CD4-positive, alpha-beta T cell treated with Interleukin-17A for 1 hour (primary cell): ENCODE results near the gene APPBP2.
"Not testable (repeated sequence)": the region's sequence is repeated elsewhere in the genome, so short reads cannot be mapped to it uniquely, and the experiment has no call there.

Experiments
- DNase-seq: peaks from one replicate; pipeline ENCODE4 v3.0.0-alpha.2; 2020

Gene APPBP2, protein sequence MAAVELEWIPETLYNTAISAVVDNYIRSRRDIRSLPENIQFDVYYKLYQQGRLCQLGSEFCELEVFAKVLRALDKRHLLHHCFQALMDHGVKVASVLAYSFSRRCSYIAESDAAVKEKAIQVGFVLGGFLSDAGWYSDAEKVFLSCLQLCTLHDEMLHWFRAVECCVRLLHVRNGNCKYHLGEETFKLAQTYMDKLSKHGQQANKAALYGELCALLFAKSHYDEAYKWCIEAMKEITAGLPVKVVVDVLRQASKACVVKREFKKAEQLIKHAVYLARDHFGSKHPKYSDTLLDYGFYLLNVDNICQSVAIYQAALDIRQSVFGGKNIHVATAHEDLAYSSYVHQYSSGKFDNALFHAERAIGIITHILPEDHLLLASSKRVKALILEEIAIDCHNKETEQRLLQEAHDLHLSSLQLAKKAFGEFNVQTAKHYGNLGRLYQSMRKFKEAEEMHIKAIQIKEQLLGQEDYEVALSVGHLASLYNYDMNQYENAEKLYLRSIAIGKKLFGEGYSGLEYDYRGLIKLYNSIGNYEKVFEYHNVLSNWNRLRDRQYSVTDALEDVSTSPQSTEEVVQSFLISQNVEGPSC

DNA sequence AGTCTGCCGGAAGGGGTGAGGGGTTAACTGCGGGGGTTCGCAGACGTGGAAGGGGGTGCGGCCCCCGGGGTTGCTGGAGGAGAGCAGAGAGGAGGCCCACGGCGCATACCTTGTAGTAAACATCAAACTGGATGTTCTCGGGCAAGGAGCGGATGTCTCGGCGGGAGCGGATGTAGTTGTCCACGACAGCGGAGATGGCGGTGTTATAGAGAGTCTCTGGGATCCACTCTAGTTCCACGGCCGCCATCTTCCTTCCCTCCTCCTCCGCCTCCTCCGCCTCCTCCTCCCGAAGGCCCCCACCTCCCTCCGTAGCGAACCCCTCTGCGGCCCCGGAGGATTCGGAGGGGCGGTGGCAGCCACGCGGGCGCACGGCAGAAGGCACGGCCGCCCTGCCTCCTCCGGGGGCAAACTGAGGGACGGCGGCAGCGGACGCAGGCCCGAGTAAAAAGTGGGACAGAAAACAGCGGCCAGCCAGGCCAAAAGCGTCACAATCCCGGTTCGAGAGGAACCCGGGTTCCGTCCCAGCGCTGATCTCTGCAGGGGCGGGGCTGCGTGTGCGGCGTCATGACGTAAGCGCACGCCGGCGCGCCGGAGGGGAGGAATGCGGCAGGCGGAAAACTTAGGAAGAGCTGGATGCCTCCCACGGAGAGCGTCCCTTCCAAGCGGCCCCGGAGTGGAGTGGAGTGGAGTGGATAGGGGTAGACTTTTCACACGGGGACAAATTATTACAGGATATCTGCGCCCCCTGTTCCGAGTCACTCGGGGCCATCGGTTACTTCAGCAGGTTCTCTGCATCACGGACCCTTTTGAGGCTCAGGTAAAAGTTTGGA is at the start of gene APPBP2:
Gene APPBP2, minus strand, starts transcription at position 558 of the 830 bp plus-strand sequence. Its CDS starts 311 bp downstream, at position 247.
- peak; percentile 72 for DNase-seq

DNA sequence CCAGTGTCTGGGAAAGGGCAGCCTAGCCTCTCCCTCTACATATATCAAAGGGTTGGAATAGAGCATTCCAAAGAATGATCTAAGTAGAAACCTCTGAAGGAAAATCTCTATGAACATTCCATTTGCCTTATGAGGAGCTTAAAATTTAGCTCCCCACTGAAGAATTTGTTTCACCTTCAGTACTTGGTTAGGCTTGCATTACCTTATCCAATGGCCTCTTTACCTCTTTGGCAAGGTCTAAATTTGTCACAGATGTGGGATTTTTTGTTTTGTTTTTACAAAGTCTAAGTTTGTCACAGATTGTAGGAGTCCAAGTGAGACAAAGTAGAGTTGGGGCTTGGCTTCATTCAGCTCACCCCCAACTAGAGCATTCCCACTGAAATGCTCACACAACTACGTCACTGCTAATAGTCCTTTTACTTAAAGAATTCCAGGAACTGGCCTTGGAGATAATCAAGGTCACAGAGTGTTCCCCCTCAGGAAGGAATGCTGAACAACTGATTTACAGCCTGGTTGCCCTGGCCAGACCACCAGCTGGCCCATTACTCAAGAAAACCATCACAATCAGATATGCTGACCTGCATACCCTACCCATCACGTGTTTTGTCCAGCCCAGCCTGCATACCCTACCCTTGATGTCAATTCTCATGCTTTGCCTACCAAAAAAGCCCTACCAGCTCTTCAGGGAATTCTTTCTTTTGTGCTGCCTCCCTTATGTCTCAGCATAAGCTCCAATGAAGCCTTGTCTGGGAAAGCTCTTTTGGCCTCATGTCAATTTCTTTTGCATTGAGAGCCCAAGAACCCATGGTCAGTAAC is 47.4 kb upstream of the APPBP2 start:
- DNase-seq: no peak

DNA sequence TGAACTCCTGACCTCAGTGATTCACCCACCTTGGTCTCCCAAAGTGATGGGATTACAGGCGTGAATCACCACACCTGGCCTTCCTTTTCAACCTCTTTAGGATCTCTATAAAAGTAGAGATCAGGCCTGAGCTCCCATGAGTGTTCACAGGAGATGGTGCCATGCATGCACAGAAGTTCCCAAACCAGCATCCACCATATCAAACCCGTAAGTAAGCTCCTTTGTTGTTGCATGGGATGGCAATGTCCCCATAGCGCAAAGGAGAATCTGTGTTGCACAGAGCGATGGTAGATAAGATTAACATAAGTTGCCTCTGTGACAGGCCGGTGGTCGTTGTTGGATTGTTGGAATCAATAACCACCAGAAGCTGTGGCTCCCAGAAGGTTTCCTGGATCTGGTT is 39.2 kb upstream of the APPBP2 start:
- DNase-seq: no peak

DNA sequence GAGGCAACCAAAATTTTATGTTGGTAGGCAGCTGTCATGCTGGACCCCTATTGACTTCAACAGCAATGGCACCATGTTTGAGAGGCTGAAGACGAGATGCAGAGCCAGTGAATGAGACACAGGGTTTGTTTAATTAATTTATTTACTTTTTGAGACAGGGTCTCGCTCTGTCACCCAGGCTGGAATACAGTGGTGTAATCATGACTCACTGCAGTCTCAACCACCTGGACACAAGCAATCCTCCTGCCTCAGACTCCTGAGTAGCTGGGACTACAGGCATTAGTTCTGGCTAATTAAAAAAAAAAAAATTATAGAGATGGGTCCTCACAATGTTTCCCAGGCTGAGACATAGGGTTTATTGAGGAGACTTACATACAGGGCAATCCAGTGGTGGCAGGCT is 37.7 kb upstream of the APPBP2 start:
- DNase-seq: no peak

DNA sequence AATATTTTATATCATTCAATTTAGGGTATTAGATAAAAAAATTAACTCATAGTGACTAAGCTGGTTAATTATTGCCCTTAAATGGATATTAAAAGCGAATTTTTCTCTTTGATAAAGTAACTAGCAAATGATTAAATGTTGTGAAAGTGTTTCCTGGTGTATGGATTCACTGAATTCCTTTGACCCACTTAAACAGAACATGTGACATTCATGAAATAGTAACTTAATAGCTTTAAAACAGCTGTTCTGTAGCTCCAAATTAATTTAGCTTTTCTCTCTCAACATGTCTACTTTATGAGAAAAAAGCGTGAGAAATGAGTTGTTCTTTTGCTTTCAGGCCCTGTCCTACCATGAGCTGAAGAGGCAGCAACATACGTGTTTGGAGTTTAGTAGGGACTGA is 36.4 kb upstream of the APPBP2 start:
- DNase-seq: no peak

DNA sequence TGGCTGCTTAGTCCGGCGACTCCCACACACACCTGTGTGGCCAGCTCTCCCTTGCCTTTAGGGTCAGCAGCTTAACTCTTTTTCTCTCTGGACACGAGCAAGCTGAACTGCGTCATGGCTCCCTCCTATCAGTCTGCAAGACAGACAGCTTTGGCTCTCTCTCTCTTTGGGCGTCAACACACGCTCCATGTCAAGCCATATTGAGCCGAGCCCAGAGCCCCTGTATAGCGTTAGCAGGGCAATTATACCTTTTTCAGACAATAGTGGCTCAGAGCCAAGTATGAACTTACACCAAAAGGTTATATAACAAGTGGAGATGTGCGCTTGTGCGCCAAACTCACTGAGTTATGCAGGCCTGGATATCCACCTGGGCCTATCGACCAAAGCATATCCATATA is 34.8 kb upstream of the APPBP2 start:
- DNase-seq: no peak

DNA sequence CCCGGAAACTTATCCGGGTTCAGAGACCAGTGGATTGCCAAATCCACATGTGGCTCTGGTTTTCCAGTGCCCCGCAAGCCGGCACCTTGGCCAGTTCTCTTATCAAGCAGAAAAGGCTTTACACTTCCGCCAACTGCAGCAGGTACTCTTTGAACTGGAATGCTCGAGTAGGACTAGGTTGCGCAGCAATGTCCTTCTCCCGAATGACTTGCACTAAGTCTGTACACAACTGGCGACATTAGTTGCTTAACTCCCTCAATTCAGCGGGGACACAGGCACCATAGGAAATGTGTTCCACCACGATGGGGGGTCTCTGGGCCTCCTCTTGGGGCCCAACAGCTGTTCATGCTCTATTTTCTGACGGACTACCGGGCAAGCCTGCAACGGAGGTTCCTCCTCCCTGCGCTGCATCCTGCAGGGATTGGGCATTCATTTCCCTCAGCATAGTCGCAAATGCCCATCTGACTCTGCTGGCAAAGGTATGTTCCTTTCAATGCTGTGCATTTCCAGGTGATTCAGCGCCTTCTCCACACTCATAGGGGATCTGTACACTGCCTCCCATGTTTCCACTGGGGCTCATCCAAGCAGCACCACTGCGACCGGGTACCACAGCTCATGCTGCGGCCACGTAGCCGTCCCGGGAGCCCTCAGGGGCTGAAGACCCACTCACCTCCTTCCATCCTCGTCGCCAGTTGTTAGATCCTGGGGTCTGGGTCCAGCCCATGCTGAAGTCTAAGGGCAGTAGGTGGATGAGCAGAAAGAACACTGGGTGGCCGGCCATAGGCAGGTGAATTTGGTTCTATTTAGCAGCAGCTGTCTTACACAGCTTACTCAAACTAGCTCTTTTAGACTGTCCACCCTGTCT is 34.2 kb upstream of the APPBP2 start:
- no peak for DNase-seq

DNA sequence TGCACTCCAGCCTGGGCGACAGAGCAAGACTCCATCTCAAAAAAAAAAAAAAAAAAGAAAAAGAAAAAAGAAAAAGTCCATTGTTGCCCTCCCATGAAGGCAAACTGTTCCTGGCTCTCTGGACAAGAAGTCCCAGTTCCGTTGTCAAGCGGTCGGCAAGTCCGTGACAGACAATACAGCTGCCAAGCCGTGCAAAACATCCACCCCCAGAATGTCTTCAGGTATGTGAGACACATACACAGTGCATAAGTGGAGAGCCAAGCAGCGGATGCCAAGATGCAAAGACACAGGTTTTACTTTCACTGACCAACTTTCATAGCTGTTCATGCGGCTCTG is 33.6 kb upstream of the APPBP2 start:
- no peak for DNase-seq

DNA sequence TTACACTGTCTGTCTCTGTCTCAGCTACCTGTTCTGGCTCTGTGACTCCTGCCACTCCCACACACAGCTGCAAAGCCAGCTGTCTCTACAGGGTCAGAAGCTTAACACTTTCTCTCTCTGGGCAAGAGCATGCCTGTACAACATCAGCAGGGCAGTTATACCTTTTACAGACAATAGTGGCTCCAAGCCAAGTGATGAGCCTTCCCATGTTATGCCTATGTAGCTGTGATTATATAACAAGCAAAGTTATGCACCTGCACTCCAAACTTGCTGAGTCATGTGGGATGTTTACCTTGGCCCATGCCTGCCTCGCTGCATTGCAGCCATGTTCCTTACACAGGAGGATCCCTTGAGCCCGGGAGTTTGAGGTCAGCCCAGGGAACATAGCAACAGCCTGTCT is 31.8 kb upstream of the APPBP2 start:
- DNase-seq: peak; percentile 13

DNA sequence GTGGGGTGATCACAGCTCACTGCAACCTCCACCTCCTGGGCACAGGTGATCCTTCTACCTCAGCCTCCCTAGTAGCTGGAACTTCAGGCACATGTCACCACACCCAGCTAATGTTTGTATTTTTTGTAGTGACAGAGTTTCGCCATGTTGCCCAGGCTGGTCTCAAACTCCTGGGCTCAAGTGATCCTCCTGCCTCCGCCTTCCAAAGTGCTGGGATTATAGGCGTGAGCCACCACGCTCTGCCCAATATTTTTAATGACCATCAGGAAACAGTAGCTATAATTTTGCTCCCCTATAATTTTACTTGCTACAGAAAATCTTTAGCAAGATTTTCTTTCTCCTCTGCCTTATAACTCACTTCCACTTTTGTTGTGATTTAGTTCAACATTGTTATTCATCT is 29.7 kb upstream of the APPBP2 start:
- DNase-seq: no peak

DNA sequence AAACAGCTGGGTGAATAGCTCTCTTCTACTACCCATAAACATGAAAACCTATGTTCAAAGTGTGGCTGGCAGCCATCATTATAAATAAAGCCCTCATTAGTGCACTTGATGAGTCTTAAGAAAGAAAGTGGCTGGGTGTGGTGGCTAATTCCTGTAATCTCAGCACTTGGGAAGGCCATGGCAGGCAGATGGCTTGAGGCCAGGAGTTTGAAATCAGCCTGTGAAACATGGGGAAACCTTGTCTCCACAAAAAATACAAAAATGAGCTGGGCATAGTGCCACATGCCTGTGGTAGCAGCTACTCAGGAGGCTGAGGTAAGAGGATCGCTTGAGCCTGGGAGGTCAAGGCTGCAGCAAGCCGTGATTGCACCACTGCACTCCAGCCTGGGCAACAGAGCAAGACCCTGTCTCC is 28.3 kb upstream of the APPBP2 start:
- DNase-seq: no peak

DNA sequence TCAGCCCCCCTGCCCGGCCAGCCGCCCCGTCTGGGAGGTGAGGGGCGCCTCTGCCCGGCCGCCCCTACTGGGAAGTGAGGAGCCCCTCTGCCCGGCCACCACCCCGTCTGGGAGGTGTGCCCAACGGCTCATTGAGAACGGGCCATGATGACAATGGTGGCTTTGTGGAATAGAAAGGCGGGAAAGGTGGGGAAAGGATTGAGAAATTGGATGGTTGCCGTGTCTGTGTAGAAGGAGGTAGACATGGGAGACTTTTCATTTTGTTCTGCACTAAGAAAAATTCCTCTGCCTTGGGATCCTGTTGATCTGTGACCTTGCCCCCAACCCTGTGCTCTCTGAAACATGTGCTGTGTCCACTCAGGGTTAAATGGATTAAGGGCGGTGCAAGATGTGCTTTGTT is 26.2 kb upstream of the APPBP2 start:
- not testable (repeated sequence) for DNase-seq

DNA sequence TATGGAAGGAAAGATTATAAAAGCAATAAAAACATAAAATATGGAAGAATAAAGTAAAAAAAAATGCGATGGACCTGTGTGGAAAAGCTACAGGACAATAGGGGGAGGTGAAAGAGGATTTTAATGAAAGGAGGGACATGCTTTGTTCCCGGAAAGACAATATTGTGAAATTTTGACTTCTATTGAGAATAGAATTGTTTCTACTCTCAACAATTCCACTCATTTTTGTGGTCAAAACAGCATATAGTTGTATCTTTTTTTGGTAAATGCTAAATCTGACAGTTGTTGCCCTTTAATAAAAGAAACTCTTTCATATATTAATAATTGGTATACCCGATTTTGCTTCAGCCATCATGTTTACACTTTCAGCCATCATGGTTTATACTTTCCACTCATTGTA is 22.9 kb upstream of the APPBP2 start:
- DNase-seq: no peak

DNA sequence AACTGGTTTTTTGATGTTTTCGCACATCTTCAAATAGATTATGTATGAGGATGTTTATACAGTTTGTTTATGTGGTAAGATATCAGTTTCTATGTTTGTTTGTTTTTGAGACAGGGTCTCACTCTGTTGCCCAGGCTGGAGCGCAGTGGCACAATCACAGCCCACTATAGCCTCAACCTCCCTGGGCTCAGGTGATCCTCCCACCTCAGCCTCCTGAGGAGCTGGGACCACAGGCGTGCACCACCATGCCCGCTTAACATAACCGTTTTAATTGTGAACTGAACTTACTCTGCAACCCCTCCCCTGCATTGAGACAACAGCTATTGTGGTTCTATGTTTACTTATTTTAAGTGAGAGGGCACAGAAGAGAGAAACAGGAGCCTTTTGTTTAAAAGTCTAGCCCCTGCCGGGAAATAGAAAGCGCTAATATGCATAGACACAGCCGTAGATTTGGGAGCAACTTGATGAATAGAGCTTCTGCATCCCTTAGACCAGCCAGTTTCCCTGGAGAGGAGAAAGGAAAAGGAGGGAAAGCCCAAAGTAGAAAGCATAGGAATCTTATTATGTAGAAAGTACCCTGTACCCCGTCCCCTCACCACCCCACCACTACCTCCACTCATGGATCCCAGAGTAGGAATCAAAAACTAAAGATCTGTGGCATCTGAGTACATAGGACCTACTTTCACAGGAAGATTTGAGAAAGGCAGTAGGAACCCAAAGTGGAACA is 19.6 kb upstream of the APPBP2 start:
- DNase-seq: no peak

DNA sequence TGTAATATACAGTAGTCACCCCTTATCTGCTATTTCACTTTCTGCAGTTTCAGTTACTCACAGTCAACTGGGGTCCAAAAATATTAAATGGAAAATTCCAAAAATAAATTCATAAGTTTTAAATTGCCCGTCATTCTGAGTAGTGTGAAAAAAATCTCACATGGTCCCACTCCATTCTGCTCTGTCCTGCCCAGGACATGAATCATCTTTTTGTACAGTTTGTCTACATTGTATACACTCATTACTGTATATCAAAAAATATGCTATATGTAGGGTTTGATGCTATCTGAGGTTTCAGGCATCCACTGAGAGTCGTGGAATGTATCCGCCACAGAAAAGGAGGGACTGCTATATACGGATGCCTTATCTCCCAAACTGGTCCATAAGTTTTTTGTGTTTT is 16.0 kb upstream of the APPBP2 start:
- no peak for DNase-seq

DNA sequence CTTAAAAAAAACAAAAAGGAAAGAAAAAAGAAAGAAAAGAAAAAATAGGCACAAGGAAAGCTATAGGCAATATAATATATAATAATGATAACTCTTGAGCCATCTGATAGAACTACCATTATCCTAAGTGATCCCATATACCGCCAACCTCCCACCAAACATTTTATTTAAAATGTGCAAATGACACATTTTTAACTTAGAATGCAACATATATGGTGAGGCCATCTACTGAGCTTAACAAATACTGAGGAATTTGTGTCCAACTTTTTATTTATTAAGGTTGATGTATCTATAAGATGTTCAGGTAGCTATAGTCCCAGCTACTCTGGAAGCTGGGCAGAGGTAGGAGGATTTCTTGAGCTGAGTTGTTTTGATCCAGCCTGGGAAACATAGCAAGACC is 14.4 kb upstream of the APPBP2 start:
- no peak for DNase-seq

DNA sequence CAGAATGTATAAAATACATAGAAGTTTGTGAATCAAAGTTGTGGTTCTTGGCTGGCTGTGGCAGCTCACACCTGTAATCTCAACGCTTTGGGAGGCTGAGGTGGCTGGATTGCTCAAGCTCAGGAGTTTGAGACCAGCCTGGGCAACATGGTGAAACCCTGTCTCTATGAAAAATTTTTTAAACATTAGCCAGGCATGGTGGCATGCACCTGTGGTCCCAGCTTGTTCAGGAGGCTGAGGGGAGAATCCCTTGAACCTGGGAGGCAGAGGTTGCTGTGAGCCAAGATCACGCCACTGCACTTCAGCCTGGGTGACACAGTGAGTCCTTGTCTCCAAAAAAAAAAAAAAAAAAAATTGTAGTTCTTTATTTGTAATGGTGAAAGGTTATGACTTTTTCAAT is 13.8 kb upstream of the APPBP2 start:
- DNase-seq: no peak

DNA sequence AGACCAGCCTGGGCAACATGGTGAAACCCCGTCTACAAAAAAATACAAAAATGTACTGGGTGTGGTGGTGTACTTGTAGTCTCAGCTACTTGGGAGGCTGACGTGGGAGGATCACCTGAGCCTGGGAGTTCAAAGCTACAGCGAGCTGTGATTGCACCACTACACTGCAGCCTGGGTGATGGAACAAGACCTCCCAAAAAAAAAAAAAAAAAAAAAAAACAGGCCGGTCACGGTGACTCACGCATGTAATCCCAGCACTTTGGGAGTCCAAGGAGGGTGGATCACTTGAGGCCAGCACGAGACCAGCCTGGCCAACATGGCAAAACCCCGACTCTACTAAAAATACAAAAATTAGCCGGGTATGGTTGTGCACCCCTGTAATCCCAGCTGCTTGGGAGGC is 12.7 kb upstream of the APPBP2 start:
- DNase-seq: no peak

DNA sequence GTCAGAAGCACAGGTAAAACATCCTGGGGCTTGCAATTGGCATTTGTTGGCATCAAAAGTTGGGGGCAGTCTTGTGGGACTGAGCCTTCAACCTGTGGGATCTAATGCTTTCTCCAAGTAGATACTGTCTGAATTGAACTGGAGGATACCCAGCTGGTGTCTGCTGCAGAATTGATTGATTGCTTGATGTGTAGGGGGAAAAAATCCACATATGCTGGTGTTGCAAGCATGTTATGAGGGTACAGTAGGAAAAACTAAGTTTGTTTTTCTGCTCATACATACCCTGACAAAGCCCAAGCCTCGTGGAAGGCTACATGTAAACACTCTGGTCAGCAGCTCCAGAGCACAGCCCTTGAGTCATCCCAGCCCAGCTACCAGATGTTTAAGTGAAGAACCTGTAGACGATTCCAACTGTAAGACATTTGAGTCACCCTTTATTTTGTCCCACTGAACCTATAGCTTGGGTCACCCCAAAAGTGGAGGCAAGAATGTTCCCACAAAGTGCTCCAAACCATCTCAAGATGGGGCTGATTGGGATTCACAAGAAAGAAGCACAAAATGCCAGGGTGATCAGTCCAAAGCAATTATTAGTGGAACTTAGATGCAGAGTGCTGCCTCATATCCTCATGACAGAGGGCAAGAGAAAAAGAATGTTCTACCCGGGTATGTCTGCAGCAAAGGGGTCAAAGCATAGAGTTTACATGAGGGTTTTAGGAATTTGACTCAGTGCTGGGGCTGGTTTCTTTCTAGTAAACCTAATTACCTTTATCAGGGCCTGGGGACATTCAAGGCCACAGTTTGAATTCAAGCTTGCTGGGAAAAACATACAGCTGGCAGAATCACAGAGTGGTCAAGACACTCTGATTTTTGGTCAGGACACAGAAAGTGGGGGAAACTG is 9.6 kb upstream of the APPBP2 start:
- DNase-seq: no peak

DNA sequence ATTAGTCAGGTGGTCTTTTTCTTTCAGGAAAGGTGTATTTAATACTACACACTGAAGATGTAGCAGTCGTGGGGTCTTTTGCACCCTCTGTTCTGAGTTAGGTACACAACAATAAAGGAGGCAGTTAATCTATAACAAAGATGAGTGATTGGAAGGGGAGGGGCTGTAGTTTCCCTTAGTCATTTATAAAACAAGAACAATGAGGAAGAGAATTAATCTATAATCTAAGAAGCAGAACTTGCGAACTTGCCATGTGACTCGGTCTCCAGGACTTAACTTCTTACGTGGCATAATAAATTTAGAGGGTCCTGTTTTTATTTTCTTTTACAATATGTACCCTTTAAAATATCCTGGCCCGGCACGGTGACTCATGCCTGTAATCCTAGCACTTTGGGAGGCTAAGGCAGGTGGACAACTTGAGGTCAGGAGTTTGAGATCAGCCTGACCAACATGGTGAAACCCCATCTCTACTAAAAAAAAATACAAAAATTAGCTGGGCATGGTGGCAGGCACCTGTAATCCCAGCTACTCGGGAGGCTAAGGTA is 8.6 kb upstream of the APPBP2 start:
- DNase-seq: no peak
